ENCODE measurements around the gene PTH1R. TPM values are rescaled to one million over a fixed set of nuclear protein-coding genes. Genes with fewer than 3 reads are reported as not detected.

Gene PTH1R
- total RNA-seq, 1 donor from 2014 or later, result 36.4 TPM

DNA sequence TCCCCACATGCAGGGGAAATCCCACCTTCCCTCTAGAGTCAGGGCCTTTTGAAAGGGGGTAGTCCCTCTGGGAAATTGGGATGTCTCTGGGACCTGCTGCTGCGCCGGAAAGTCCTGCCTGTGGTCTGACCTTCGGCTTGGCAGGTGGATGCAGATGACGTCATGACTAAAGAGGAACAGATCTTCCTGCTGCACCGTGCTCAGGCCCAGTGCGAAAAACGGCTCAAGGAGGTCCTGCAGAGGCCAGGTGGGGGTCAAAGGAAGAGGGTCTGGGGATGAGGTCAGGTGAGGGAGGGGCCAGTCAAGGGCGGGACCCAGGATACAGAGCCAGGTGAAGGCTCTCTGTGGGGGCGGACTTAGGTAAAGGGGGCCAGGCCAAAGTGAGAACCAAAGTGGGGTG is 16.2 kb downstream of the PTH1R start:
- Mint-ChIP-seq H3K4me1 (peaks cover 28% of the 10 kb centered on the region), H3K9me3 (no peaks in the 10 kb centered on the region), H3K4me3 (no peak overlapping the region), H3K27ac (no peak overlapping the region), H3K27me3 (ENCODE audit: low read depth) (peaks cover 28% of the 10 kb centered on the region), H3K36me3 (no peaks in the 10 kb centered on the region)
- DNase-seq (ENCODE audit: low spot score in 2 of 2, unreplicated experiment in 2 of 2), result no peak
- TF ChIP-seq, protein P1, sequence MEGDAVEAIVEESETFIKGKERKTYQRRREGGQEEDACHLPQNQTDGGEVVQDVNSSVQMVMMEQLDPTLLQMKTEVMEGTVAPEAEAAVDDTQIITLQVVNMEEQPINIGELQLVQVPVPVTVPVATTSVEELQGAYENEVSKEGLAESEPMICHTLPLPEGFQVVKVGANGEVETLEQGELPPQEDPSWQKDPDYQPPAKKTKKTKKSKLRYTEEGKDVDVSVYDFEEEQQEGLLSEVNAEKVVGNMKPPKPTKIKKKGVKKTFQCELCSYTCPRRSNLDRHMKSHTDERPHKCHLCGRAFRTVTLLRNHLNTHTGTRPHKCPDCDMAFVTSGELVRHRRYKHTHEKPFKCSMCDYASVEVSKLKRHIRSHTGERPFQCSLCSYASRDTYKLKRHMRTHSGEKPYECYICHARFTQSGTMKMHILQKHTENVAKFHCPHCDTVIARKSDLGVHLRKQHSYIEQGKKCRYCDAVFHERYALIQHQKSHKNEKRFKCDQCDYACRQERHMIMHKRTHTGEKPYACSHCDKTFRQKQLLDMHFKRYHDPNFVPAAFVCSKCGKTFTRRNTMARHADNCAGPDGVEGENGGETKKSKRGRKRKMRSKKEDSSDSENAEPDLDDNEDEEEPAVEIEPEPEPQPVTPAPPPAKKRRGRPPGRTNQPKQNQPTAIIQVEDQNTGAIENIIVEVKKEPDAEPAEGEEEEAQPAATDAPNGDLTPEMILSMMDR (IDR thresholded peaks at IDR 0.05; ENCODE audit: unreplicated experiment), result no peak

DNA sequence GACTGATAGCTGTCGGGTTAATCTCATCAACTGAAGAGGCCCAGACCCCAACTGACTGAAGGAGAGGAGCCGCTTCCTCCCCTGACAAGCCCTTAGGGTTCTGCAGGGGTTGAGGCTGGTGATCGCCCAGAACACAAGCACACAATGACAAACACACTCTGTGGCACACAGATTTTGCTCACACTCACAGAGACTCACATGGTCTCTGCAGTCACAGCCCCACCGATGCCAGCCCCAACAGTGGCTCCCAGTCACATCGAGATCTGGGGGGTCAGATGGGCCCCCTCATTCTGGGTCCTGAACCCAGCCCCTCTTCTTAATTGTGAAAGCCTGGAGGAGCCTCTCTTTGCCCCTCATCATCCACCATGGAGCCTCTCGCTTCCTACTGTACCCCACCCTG is 16.7 kb downstream of the PTH1R start:
- TF ChIP-seq, protein P1 (IDR thresholded peaks at IDR 0.05; ENCODE audit: unreplicated experiment), result no peak
- Mint-ChIP-seq H3K36me3 (no peaks in the 10 kb centered on the region), H3K9me3 (no peaks in the 10 kb centered on the region), H3K4me1 (peaks cover 27% of the 10 kb centered on the region), H3K4me3 (no peak overlapping the region), H3K27me3 (ENCODE audit: low read depth) (peaks cover 28% of the 10 kb centered on the region), H3K27ac (no peak overlapping the region)
- DNase-seq (ENCODE audit: low spot score in 2 of 2, unreplicated experiment in 2 of 2), result no peak

DNA sequence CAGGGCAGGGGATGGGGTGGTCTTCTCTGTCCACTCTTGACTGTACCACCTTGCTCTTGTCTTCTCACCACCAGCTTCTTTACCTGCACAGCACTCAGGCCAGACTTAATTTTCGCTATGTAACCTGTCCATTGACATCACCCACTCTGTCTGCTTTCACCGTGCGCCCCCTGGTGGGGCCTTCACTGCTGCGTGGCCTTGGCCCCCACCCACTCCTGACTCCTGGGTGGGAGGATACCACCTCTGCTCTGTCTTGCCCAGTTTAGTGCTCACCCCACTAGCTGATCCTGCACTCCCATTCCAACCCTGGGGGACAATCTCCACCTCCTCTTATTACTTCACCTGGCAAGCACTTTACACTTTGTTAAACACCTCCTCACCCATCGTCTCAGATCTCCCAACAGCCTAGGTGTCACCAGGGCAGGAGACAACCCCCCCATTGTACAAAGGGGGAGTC is 17.7 kb downstream of the PTH1R start:
- Mint-ChIP-seq H3K9me3 (no peaks in the 10 kb centered on the region), H3K4me3 (no peak overlapping the region), H3K4me1 (peaks cover 17% of the 10 kb centered on the region), H3K27me3 (ENCODE audit: low read depth) (peaks cover 28% of the 10 kb centered on the region), H3K27ac (no peak overlapping the region), H3K36me3 (no peaks in the 10 kb centered on the region)
- DNase-seq (ENCODE audit: low spot score in 2 of 2, unreplicated experiment in 2 of 2), result peak; percentile 65 to 83
- TF ChIP-seq, protein P1 (IDR thresholded peaks at IDR 0.05; ENCODE audit: unreplicated experiment), result peak; percentile 79

DNA sequence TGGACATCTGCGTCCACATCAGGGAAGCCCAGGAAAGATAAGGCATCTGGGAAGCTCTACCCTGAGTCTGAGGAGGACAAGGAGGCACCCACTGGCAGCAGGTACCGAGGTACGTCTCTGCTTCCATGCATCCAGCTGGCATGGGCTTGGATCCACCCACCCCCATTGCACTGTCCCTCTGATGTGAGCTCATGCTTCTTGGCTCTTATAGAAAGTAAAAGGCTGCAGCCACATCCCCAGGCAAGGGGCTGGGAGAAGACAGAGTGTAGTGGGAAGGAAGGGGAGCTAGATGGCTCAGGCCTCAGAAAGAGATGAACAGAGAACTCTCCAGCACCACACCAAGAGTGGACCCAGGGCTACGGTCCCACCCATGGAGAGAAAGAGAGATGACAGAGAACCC is 18.2 kb downstream of the PTH1R start:
- DNase-seq (ENCODE audit: low spot score in 2 of 2, unreplicated experiment in 2 of 2), result no peak
- no peak overlapping the region for H3K4me3 Mint-ChIP-seq
- peaks cover 15% of the 10 kb centered on the region for H3K4me1 Mint-ChIP-seq
- TF ChIP-seq, protein P1 (IDR thresholded peaks at IDR 0.05; ENCODE audit: unreplicated experiment), result no peak
- no peaks in the 10 kb centered on the region for H3K36me3 Mint-ChIP-seq
- H3K9me3 Mint-ChIP-seq, result no peaks in the 10 kb centered on the region
- no peak overlapping the region for H3K27ac Mint-ChIP-seq
- peaks cover 28% of the 10 kb centered on the region for H3K27me3 Mint-ChIP-seq (ENCODE audit: low read depth)

DNA sequence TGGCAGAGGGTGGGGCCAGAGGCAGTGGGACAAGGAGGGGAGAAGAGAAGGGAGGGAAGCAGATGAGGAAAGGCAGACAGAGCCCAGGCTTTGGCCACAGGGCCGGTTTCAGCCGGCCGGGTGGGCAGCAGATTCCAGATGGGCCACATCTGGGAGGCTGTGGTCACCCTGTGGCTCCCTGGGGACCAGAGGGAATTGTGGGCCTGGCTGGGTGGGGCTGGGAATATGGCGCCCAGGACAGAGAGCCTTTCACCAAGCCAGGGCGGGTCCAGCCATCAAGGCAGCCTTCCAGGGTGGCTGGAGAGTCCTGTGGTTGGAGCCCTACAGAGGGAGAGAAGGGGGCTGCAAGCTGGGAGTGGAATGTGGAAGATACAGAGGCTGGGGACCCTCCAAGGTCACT is 18.9 kb downstream of the PTH1R start:
- Mint-ChIP-seq H3K9me3 (no peaks in the 10 kb centered on the region), H3K27ac (no peak overlapping the region), H3K36me3 (no peaks in the 10 kb centered on the region), H3K27me3 (ENCODE audit: low read depth) (peaks cover 24% of the 10 kb centered on the region), H3K4me1 (peaks cover 10% of the 10 kb centered on the region), H3K4me3 (no peak overlapping the region)
- TF ChIP-seq, protein P1 (IDR thresholded peaks at IDR 0.05; ENCODE audit: unreplicated experiment), result no peak
- DNase-seq (ENCODE audit: low spot score in 2 of 2, unreplicated experiment in 2 of 2), result no peak

DNA sequence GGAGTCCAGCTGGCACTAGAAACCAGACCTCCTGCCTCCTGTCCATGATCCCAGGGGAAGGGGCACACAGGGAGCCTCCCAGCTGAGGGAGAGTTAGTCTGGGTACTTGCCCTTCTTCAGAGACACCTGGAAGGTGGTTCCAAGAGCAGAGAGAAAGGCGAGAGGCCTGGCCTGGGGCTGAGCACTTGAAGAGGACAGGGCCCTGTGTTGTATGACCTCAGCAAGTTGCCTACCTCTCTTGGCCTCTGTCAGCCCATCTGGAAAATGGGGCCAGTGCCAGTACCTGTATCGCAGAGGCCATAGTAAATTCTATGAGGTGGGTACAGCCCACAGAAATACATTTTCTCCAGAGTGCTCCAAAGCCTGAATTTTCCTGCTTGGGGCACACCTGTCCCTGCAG is 19.5 kb downstream of the PTH1R start:
- TF ChIP-seq, protein P1 (IDR thresholded peaks at IDR 0.05; ENCODE audit: unreplicated experiment), result no peak
- no peaks in the 10 kb centered on the region for H3K36me3 Mint-ChIP-seq
- no peak for DNase-seq (ENCODE audit: low spot score in 2 of 2, unreplicated experiment in 2 of 2)
- H3K4me1 Mint-ChIP-seq, result peaks cover 4% of the 10 kb centered on the region
- H3K27me3 Mint-ChIP-seq (ENCODE audit: low read depth), result peaks cover 17% of the 10 kb centered on the region
- no peak overlapping the region for H3K4me3 Mint-ChIP-seq
- no peak overlapping the region for H3K27ac Mint-ChIP-seq
- no peaks in the 10 kb centered on the region for H3K9me3 Mint-ChIP-seq

All from mesothelial cell of epicardium (in vitro differentiated cells).